GM12878 (cell line): Measurements from ENCODE around the gene CD72. TPM values are rescaled to one million over a fixed set of nuclear protein-coding genes. Genes with fewer than 3 reads are reported as not detected.
"Not testable (repeated sequence)": the region's sequence is repeated elsewhere in the genome, so short reads cannot be mapped to it uniquely, and the experiment has no call there.

Experiments used
- ATAC-seq: fragments of 200-7000 bp; cut with Tn5 transposase; 3 replicates; pipeline ENCODE4 v1.9.1; 2020; ENCODE audit warnings: mild to moderate bottlenecking, moderate library complexity
- BruUV-seq: library from RNA; stranded (reverse); fragments of 400-500 nt; replicated peaks from 2 replicates; lab custom pipeline; 2021; lab: Mats Ljungman, UMichigan
- CTCF ChIA-PET: fragments of 300-600 bp; sonication (Branson Sonifier 250); formaldehyde crosslinking; extraction: SDS; loops from one replicate; lab custom pipeline; 2021; ENCODE audit warnings: inconsistent platforms; lab: Yijun Ruan, JAX
- POLR2A ChIA-PET: fragments of 350-600 bp; formaldehyde crosslinking; extraction: SDS; loops from one replicate; lab custom pipeline; 2021; ENCODE audit warnings: inconsistent platforms; lab: Charles Lee
- RAD21 ChIA-PET: fragments of 300-600 bp; sonication (Branson Sonifier 250); formaldehyde crosslinking; loops from one replicate; lab custom pipeline; 2023; ENCODE audit warnings: antibody characterized with exemption; ENCODE audit not compliant: unreplicated experiment; lab: Charles Lee
- SMC1A ChIA-PET: fragments of 300-600 bp; sonication (Branson Sonifier 250); formaldehyde crosslinking; loops from one replicate; lab custom pipeline; 2023; ENCODE audit not compliant: unreplicated experiment, uncharacterized antibody; lab: Charles Lee
- DNase-seq: peaks from one replicate; pipeline ENCODE4 v3.0.0-alpha.2; 2011; ENCODE audit warnings: low read depth, low spot score
- FAIRE-seq: peaks from 3 replicates; lab custom pipeline; 2011; peaks lifted over from hg19 to GRCh38; lab: Jason Lieb, UNC
- H2AFZ ChIP-seq: 2 replicates; pipeline ENCODE4 v1.6.0; 2011; ENCODE audit warnings: low read depth, low read length, control low read depth; ENCODE audit not compliant: control insufficient read depth
- H3K27ac ChIP-seq: 2 replicates; pipeline ENCODE4 v1.5.1; 2011; ENCODE audit warnings: control low read depth; ENCODE audit not compliant: control insufficient read depth, insufficient read depth
- H3K27me3 ChIP-seq, 2 experiments: replicated peaks in 1 of 2; 2 replicates each; pipeline versions ENCODE4 v1.6.0 to v1.6.1; 2011; ENCODE audit warnings: low read length in 1 of 2; ENCODE audit not compliant: control insufficient read depth in 2 of 2, insufficient read depth in 2 of 2
- H3K36me3 ChIP-seq, 2 experiments: 2 replicates each; pipeline ENCODE4 v1.5.1; 2011; ENCODE audit warnings: low read length in 1 of 2; ENCODE audit not compliant: control insufficient read depth in 2 of 2, insufficient read depth in 2 of 2
- H3K4me1 ChIP-seq: 2 replicates; pipeline ENCODE4 v1.6.1; 2011; ENCODE audit warnings: mild to moderate bottlenecking, low read length, moderate library complexity, mixed read lengths; ENCODE audit not compliant: control insufficient read depth, insufficient read depth
- H3K4me2 ChIP-seq: 2 replicates; pipeline ENCODE4 v1.6.0; 2011; ENCODE audit warnings: control low read depth; ENCODE audit not compliant: control insufficient read depth, insufficient read depth
- H3K4me3 ChIP-seq: fragments of 200-600 bp; sonication (generic); 2 replicates; pipeline ENCODE4 v1.5.1; 2016
- H3K79me2 ChIP-seq: 2 replicates; pipeline ENCODE4 v1.6.0; 2011; ENCODE audit warnings: low read length; ENCODE audit not compliant: control insufficient read depth, insufficient read depth
- H3K9ac ChIP-seq: 2 replicates; pipeline ENCODE4 v1.8.0; 2011; ENCODE audit warnings: low read length, control low read depth, mixed read lengths; ENCODE audit not compliant: control insufficient read depth, insufficient read depth
- H3K9me3 ChIP-seq: replicated peaks from 3 replicates; pipeline ENCODE4 v1.5.1; 2011; ENCODE audit warnings: mild to moderate bottlenecking, low read length; ENCODE audit not compliant: control insufficient read depth, insufficient read depth
- H4K20me1 ChIP-seq: 2 replicates; pipeline ENCODE4 v1.6.0; 2011; ENCODE audit not compliant: control insufficient read depth, insufficient read depth
- CHD2 ChIP-seq: IDR thresholded peaks from 2 replicates; pipeline ENCODE4 v1.6.1; 2011; ENCODE audit warnings: low read depth, low read length, improper control_type of control experiment, borderline replicate concordance
- PAX5 ChIP-seq: IDR thresholded peaks from 2 replicates; pipeline ENCODE4 v1.6.1; 2011; ENCODE audit warnings: low read depth, low read length, borderline replicate concordance
- POLR2AphosphoS5 ChIP-seq: IDR thresholded peaks from 2 replicates; pipeline ENCODE4 v1.6.1; 2011; ENCODE audit warnings: mild to moderate bottlenecking, low read length, inconsistent platforms
- RAD21 ChIP-seq: IDR thresholded peaks from 2 replicates; pipeline ENCODE4 v1.6.1; 2011; ENCODE audit warnings: mild to moderate bottlenecking, low read depth, low read length, moderate library complexity; ENCODE audit not compliant: insufficient read depth
- STAT1 ChIP-seq: fragments of 450-650 bp; conservative IDR thresholded peaks from 2 replicates; pipeline ENCODE4 v1.6.1; 2014; ENCODE audit warnings: antibody characterized with exemption, mild to moderate bottlenecking
- ZNF384 ChIP-seq: IDR thresholded peaks from 2 replicates; pipeline ENCODE4 v1.6.1; 2012; ENCODE audit warnings: low read depth, mild to moderate bottlenecking, low read length, improper control_type of control experiment, borderline replicate concordance
- ZSCAN29 ChIP-seq: fragments of 450-650 bp; IDR thresholded peaks from 2 replicates; pipeline ENCODE4 v1.6.1; 2017; ENCODE audit warnings: mild to moderate bottlenecking, moderate library complexity
- ZZZ3 ChIP-seq: IDR thresholded peaks from 2 replicates; pipeline ENCODE4 v1.6.1; 2011; ENCODE audit warnings: low read depth; ENCODE audit not compliant: control insufficient read depth, insufficient read length
- WGBS: methylation state at CpG from one replicate; pipeline ENCODE4 v1.1.6; 2016; ENCODE audit warnings: low lambda C conversion rate; ENCODE audit not compliant: insufficient replicate concordance, insufficient coverage; ENCODE audit errors: missing lambda C conversion rate; 5-methylcytosine and 5-hydroxymethylcytosine counted together
- in situ Hi-C: fragments of 300-500 bp; cut with MboI; formaldehyde crosslinking; loops from 9 replicates; pipeline ENCODE4 v1.14.3; 2018; ENCODE audit warnings: mixed read lengths
- intact Hi-C: fragments of 100-400 bp; cut with micrococcal nuclease; formaldehyde crosslinking; loops from one replicate; pipeline ENCODE4 v1.14.2; 2022; ENCODE audit not compliant: unreplicated experiment
- polyA plus RNA-seq, 11 experiments: library from polyadenylated mRNA; depleted of rRNA in 4 of 11; unstranded in 6 of 11; stranded (reverse) in 5 of 11; fragments of >200 nt; fragmentation: Nextera tagmentation in 4 of 11; fragmentation: Illumina TruSeq in 1 of 11; extraction: Ambion mirVana in 4 of 11; extraction: Trizol in 1 of 11; gene quantifications; 1 replicate in 1 of 11; 2 replicates in 10 of 11; pipeline versions ENCODE4 v1.2.1 to v1.2.3, GENCODE V29; 2011 to 2016; ENCODE audit warnings: inconsistent platforms in 2 of 11, missing spikeins in 2 of 11, low read depth in 1 of 11
- total RNA-seq, 4 experiments: library from RNA; depleted of rRNA in 3 of 4; stranded (reverse); fragments of >200 nt in 3 of 4; fragmentation: Illumina TruSeq in 1 of 4; extraction: Trizol in 1 of 4; gene quantifications; 2 replicates each; pipeline versions ENCODE4 v1.2.1 to v1.2.3, GENCODE V29; 2013 to 2021
- TF ChIP-seq, protein P1 (sequence below): fragments of 450-650 bp; IDR thresholded peaks from 2 replicates; pipeline ENCODE4 v1.6.1; 2018; ENCODE audit warnings: mild to moderate bottlenecking, low read depth, moderate library complexity; ENCODE audit not compliant: partially characterized antibody
- TF ChIP-seq, protein P2 (sequence below): fragments of 450-650 bp; IDR thresholded peaks from 2 replicates; pipeline ENCODE4 v1.6.1; 2017; ENCODE audit warnings: mild to moderate bottlenecking, low read depth, inconsistent platforms; ENCODE audit not compliant: poor library complexity, severe bottlenecking

The CD72 gene
- total and polyA plus RNA-seq, 10 of the 15 experiments (the other 5 are each of a cell fraction or from before 2014, with no cell fraction given) = 2.1 to 14.2 (median 4.4) TPM

DNA sequence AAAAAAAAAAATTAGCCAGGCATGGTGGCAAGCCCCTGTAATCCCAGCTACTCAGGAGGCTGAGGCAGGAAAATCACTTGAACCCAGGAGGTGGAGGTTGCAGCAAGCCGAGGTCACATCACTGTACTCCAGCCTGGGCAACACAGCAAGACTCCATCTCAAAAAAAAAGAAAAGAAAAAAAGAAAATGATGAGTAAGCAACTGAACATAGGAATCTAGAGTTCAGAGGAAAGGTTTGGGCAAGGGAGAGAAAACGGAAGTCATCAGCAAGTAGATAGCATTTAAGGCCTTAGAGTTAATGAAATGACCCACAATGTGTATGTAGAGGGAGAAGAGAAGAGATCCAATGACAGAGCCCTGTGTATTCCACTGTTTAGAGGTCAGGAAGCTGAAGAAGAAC is 21.3 kb downstream of the CD72 start:
- intact Hi-C loops, H3K9ac ChIP-seq, H3K27me3 ChIP-seq, H3K9me3 ChIP-seq, H3K4me1 ChIP-seq, H4K20me1 ChIP-seq, H2AFZ ChIP-seq, H3K4me2 ChIP-seq, SMC1A ChIA-PET, H3K79me2 ChIP-seq, H3K4me3 ChIP-seq, BruUV-seq, H3K36me3 ChIP-seq, ATAC-seq, POLR2A ChIA-PET, H3K27ac ChIP-seq, DNase-seq, RAD21 ChIA-PET, in situ Hi-C loops, FAIRE-seq: not testable (repeated sequence)
- 3% methylated on average over 2 of the region's 2 CpGs for WGBS
- CTCF ChIA-PET = interaction anchor here (0.7 kb wide), 2 partner anchors 33 to 314 kb away, joined by 3 read pairs; no protein-coding TSS in a partner anchor

DNA sequence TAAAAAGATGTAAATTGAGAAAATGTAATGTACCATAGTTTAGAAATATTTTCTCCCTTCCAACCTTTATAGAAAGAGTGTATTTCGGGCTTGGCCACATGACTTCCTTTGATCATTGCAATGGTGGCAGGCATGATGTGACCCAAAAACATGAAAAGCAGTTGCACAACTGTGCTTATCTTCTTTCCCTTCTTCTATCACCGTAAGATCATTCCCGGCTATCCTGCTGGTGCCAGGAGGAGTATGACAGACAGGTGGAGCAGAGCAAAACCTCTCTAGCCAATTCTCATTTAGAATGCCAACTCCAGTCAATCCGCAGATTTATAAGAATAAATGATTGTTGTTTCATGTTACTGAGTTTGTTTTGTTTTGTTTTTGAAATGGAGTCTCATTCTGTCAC is 23.7 kb downstream of the CD72 start:
- Histone ChIP-seq H3K4me3 (no peak overlapping the region), H4K20me1 (no peaks in the 10 kb centered on the region), H2AFZ (no peak overlapping the region), H3K4me2 (no peak overlapping the region), H3K36me3 (no peaks in the 10 kb centered on the region), H3K4me1 (peaks cover 4% of the 10 kb centered on the region), H3K27ac (no peak overlapping the region), H3K27me3 (no peaks in the 10 kb centered on the region), H3K9ac (no peak overlapping the region), H3K9me3 (peaks cover 6% of the 10 kb centered on the region), H3K79me2 (no peaks in the 10 kb centered on the region)
- TF ChIP-seq, protein P1, sequence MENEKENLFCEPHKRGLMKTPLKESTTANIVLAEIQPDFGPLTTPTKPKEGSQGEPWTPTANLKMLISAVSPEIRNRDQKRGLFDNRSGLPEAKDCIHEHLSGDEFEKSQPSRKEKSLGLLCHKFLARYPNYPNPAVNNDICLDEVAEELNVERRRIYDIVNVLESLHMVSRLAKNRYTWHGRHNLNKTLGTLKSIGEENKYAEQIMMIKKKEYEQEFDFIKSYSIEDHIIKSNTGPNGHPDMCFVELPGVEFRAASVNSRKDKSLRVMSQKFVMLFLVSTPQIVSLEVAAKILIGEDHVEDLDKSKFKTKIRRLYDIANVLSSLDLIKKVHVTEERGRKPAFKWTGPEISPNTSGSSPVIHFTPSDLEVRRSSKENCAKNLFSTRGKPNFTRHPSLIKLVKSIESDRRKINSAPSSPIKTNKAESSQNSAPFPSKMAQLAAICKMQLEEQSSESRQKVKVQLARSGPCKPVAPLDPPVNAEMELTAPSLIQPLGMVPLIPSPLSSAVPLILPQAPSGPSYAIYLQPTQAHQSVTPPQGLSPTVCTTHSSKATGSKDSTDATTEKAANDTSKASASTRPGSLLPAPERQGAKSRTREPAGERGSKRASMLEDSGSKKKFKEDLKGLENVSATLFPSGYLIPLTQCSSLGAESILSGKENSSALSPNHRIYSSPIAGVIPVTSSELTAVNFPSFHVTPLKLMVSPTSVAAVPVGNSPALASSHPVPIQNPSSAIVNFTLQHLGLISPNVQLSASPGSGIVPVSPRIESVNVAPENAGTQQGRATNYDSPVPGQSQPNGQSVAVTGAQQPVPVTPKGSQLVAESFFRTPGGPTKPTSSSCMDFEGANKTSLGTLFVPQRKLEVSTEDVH = no peak
- TF ChIP-seq ZSCAN29 (no peak), POLR2AphosphoS5 (no peak), RAD21 (no peak), ZNF384 (no peak), ZZZ3 (no peak), STAT1 (no peak), CHD2 (no peak), PAX5 (no peak)
- TF ChIP-seq, protein P2, sequence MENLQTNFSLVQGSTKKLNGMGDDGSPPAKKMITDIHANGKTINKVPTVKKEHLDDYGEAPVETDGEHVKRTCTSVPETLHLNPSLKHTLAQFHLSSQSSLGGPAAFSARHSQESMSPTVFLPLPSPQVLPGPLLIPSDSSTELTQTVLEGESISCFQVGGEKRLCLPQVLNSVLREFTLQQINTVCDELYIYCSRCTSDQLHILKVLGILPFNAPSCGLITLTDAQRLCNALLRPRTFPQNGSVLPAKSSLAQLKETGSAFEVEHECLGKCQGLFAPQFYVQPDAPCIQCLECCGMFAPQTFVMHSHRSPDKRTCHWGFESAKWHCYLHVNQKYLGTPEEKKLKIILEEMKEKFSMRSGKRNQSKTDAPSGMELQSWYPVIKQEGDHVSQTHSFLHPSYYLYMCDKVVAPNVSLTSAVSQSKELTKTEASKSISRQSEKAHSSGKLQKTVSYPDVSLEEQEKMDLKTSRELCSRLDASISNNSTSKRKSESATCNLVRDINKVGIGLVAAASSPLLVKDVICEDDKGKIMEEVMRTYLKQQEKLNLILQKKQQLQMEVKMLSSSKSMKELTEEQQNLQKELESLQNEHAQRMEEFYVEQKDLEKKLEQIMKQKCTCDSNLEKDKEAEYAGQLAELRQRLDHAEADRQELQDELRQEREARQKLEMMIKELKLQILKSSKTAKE = no peak
- no peak for DNase-seq
- ChIA-PET SMC1A (no interaction called here), CTCF (no interaction called here), POLR2A (no interaction called here), RAD21 (no interaction called here)
- in situ Hi-C loops = no loop called here
- BruUV-seq = no TSS peak
- intact Hi-C loops = no loop called here
- WGBS = 57% methylated on average over 4 of the region's 4 CpGs
- no peak for ATAC-seq
- no peak for FAIRE-seq
